ENCODE data around the gene HAX1. TPM values are rescaled to one million over a fixed set of nuclear protein-coding genes. Genes with fewer than 3 reads are reported as not detected.
A peak's percentile ranks its signal among the peaks of the same experiment; 100 is the strongest.
"Not testable (repeated sequence)": the region's sequence is repeated elsewhere in the genome, so short reads cannot be mapped to it uniquely, and the experiment has no call there.

Gene HAX1
- total and polyA plus RNA-seq, 5 experiments from 2014 or later: 112 to 170 (median 165) TPM

GRCh38 chr1:154316704-154317103, 44.3 kb downstream of the HAX1 start:
- peaks cover 0 to 11% (median 2%) of the 10 kb centered on the region in 5 donors for H3K27me3 Mint-ChIP-seq

GRCh38 chr1:154318386-154318785, 46.0 kb downstream of the HAX1 start:
- Mint-ChIP-seq H3K4me3 (no peak overlapping the region), H3K9me3 (peaks cover 0 to 16% (median 1%) of the 10 kb centered on the region in 9 donors), H3K27me3 (peaks cover 0 to 9% (median 0%) of the 10 kb centered on the region in 5 donors), H3K36me3 (peaks cover 0 to 6% (median 0%) of the 10 kb centered on the region in 3 donors), H3K4me1 (peaks cover 0 to 2% (median 0%) of the 10 kb centered on the region in 4 donors), H3K27ac (no peak overlapping the region)
- POLR2A ChIA-PET: no interaction called here
- DNase-seq (no peak), ATAC-seq (no peak)

More at GRCh38 chr1:154316704-154317103, 44.3 kb downstream of the HAX1 start:
- ATAC-seq (no peak), DNase-seq (no peak)
- Mint-ChIP-seq H3K36me3 (peaks cover 0 to 6% (median 0%) of the 10 kb centered on the region in 3 donors), H3K27ac (no peak overlapping the region), H3K4me1 (no peaks in the 10 kb centered on the region), H3K4me3 (no peak overlapping the region), H3K9me3 (peaks cover 0 to 16% (median 1%) of the 10 kb centered on the region in 9 donors)
- POLR2A ChIA-PET: no interaction called here

- H3K36me3 Mint-ChIP-seq: peaks cover 0 to 6% (median 0%) of the 10 kb centered on the region in 3 donors
- no peak for ATAC-seq
- peak within 1 kb of the TSS in 2 of 10 donors; percentile 10 to 40 for H3K27ac Mint-ChIP-seq
- H3K9me3 Mint-ChIP-seq: peaks cover 0 to 16% (median 1%) of the 10 kb centered on the region in 9 donors
- POLR2A ChIA-PET: interaction anchor here (8.7 kb wide), 1 partner anchor 15 kb away, joined by 103 read pairs; no protein-coding TSS in a partner anchor
- DNase-seq: no peak
- peak within 1 kb of the TSS in 1 of 10 donors; percentile 52 for H3K4me3 Mint-ChIP-seq
- H3K27me3 Mint-ChIP-seq: peaks cover 0 to 9% (median 0%) of the 10 kb centered on the region in 5 donors
- peaks cover 2 to 14% (median 13%) of the 10 kb centered on the region in 4 donors for H3K4me1 Mint-ChIP-seq
These were observed 48.6 kb downstream of the HAX1 start, which contains the start of gene AQP10 for GRCh38 chr1:154320882-154321608. Gene AQP10, plus strand, starts transcription at chr1:154321093. Its CDS starts 63 bp downstream, at chr1:154321156.

- peaks cover 4 to 20% (median 18%) of the 10 kb centered on the region in 4 donors for H3K4me1 Mint-ChIP-seq
- POLR2A ChIA-PET: interaction anchor here (8.7 kb wide), 1 partner anchor 15 kb away, joined by 103 read pairs; no protein-coding TSS in a partner anchor
- H3K4me3 Mint-ChIP-seq: peak overlapping the region in 1 of 10 donors; percentile 52
- not testable (repeated sequence) for ATAC-seq, H3K27me3 Mint-ChIP-seq, H3K27ac Mint-ChIP-seq, H3K36me3 Mint-ChIP-seq, DNase-seq
- peaks cover 0 to 13% (median 1%) of the 10 kb centered on the region in 9 donors for H3K9me3 Mint-ChIP-seq
These were observed 49.1 kb downstream of the HAX1 start for GRCh38 chr1:154321609-154321934.

- POLR2A ChIA-PET: interaction anchor here (8.7 to 15.4 kb wide), 2 partner anchors 13 to 24 kb away, joined by 103 to 358 read pairs; no protein-coding TSS in a partner anchor
- H3K27me3 Mint-ChIP-seq: peaks cover 0 to 5% (median 0%) of the 10 kb centered on the region in 5 donors
- H3K27ac Mint-ChIP-seq: peak overlapping the region in 5 of 10 donors; percentile 81 to 98 (median 85)
- DNase-seq: no peak
- no peaks in the 10 kb centered on the region for H3K36me3 Mint-ChIP-seq
- H3K4me1 Mint-ChIP-seq: peaks cover 16 to 39% (median 35%) of the 10 kb centered on the region in 4 donors
- no peak for ATAC-seq
- H3K9me3 Mint-ChIP-seq: no peaks in the 10 kb centered on the region
- peak overlapping the region in 3 of 10 donors; percentile 14 to 97 (median 34) for H3K4me3 Mint-ChIP-seq
These were observed 51.1 kb downstream of the HAX1 start for GRCh38 chr1:154323493-154323892.

GRCh38 chr1:154324241-154324640, 51.8 kb downstream of the HAX1 start:
- Mint-ChIP-seq H3K4me3 (peak overlapping the region; percentile 86 to 98 (median 95)), H3K4me1 (peaks cover 18 to 42% (median 39%) of the 10 kb centered on the region in 4 donors), H3K9me3 (no peaks in the 10 kb centered on the region), H3K27ac (peak overlapping the region; percentile 81 to 98 (median 89)), H3K36me3 (no peaks in the 10 kb centered on the region), H3K27me3 (peaks cover 0 to 5% (median 0%) of the 10 kb centered on the region in 5 donors)
- POLR2A ChIA-PET: interaction anchor here (1.0 to 15.4 kb wide), 5 partner anchors 12 to 330 kb away, joined by 3 to 358 read pairs (median 6); partner anchors contain the start of gene UBAP2L
- ATAC-seq (no peak), DNase-seq (no peak)

- DNase-seq: peak; percentile 72 to 91 (median 82)
- peak; percentile 48 to 54 for ATAC-seq
- peaks cover 0 to 3% (median 0%) of the 10 kb centered on the region in 3 donors for H3K36me3 Mint-ChIP-seq
- POLR2A ChIA-PET: interaction anchor here (0.7 to 15.4 kb wide), 9 partner anchors 11 to 335 kb away, joined by 3 to 358 read pairs (median 6); partner anchors contain the start of genes HAX1 and UBAP2L
- peak within 1 kb of the TSS; percentile 86 to 99 (median 95) for H3K4me3 Mint-ChIP-seq
- H3K9me3 Mint-ChIP-seq: no peaks in the 10 kb centered on the region
- peaks cover 0 to 3% (median 0%) of the 10 kb centered on the region in 5 donors for H3K27me3 Mint-ChIP-seq
- peaks cover 23 to 49% (median 46%) of the 10 kb centered on the region in 4 donors for H3K4me1 Mint-ChIP-seq
- H3K27ac Mint-ChIP-seq: peak within 1 kb of the TSS; percentile 84 to 98 (median 94)
These were observed 52.5 kb downstream of the HAX1 start, which contains the start of gene ATP8B2 for GRCh38 chr1:154324669-154325582. Gene ATP8B2, plus strand, starts transcription at chr1:154325525. Its CDS starts 2,617 bp downstream, at chr1:154328142.

Other genes starting within 250 kb of the HAX1 start
- gene NUP210L, start 117.6 kb upstream of the HAX1 start, total RNA-seq: under 1 TPM; 0.16 to 0.22 TPM
- under 1 TPM in 1 of 3 donors, not detected in 2; 0.06 TPM for gene NUP210L, start 117.6 kb upstream of the HAX1 start, polyA plus RNA-seq
- 100 to 1,000 TPM; 287 to 307 TPM for gene TPM3, start 80.5 kb upstream of the HAX1 start, total RNA-seq
- 1,000 to 10,000 TPM in 1 of 3 donors, 100 to 1,000 TPM in 2; 791 to 1,022 (median 805) TPM for gene TPM3, start 80.5 kb upstream of the HAX1 start, polyA plus RNA-seq
- gene CFAP141, start 66.3 kb upstream of the HAX1 start, total RNA-seq: not detected
- not detected for gene CFAP141, start 66.3 kb upstream of the HAX1 start, polyA plus RNA-seq
- 100 to 1,000 TPM; 205 to 206 TPM for gene UBAP2L, start 51.7 kb upstream of the HAX1 start, total RNA-seq
- gene UBAP2L, start 51.7 kb upstream of the HAX1 start, polyA plus RNA-seq: 10 to 100 TPM; 42.0 to 70.5 (median 54.8) TPM
- gene AQP10, start 48.5 kb downstream of the HAX1 start, total RNA-seq: not detected
- not detected for gene AQP10, start 48.5 kb downstream of the HAX1 start, polyA plus RNA-seq
- 100 to 1,000 TPM; 111 to 114 TPM for gene ATP8B2, start 52.9 kb downstream of the HAX1 start, total RNA-seq
- gene ATP8B2, start 52.9 kb downstream of the HAX1 start, polyA plus RNA-seq: 10 to 100 TPM; 48.5 to 65.1 (median 55.6) TPM
- 10 to 100 TPM; 44.4 to 49.9 TPM for gene IL6R, start 132.7 kb downstream of the HAX1 start, total RNA-seq
- 10 to 100 TPM; 20.1 to 44.1 (median 28.4) TPM for gene IL6R, start 132.7 kb downstream of the HAX1 start, polyA plus RNA-seq
- gene TDRD10, start 229.6 kb downstream of the HAX1 start, total RNA-seq: not detected
- not detected for gene TDRD10, start 229.6 kb downstream of the HAX1 start, polyA plus RNA-seq
- not detected for gene SHE, start 229.8 kb downstream of the HAX1 start, total RNA-seq
- gene SHE, start 229.8 kb downstream of the HAX1 start, polyA plus RNA-seq: not detected